IMR-90 (cell line): ENCODE data around the gene CTNND2. TPM values are rescaled to one million over a fixed set of nuclear protein-coding genes. Genes with fewer than 3 reads are reported as not detected.

Experiments used
- ATAC-seq: fragments of 200-7000 bp; cut with Tn5 transposase; 2 replicates; pipeline ENCODE4 v1.9.1; 2020; ENCODE audit warnings: low read depth, mild to moderate bottlenecking, moderate library complexity
- BruUV-seq: library from RNA; stranded (reverse); fragments of 400-500 nt; replicated peaks from 2 replicates; lab custom pipeline; 2021; lab: Mats Ljungman, UMichigan
- CTCF ChIA-PET: fragments of 300-600 bp; formaldehyde crosslinking; extraction: SDS; loops from one replicate; lab custom pipeline; 2021; ENCODE audit warnings: antibody characterized with exemption; lab: Yijun Ruan, JAX
- POLR2A ChIA-PET: fragments of 300-600 bp; sonication (Branson Sonifier 250); formaldehyde crosslinking; loops from one replicate; lab custom pipeline; 2022; ENCODE audit warnings: antibody characterized with exemption; ENCODE audit not compliant: unreplicated experiment; lab: Charles Lee
- DNase-seq: peaks from one replicate; pipeline ENCODE4 v3.0.0; 2013
- H2AFZ ChIP-seq: replicated peaks from 2 replicates; pipeline ENCODE3; 2013; ENCODE audit warnings: low read length, mild to moderate bottlenecking; ENCODE audit not compliant: poor library complexity
- H2AK5ac ChIP-seq: 2 replicates; pipeline ENCODE4 v1.6.1; 2013; ENCODE audit warnings: low read depth, low read length, inconsistent platforms
- H2AK9ac ChIP-seq: replicated peaks from 2 replicates; pipeline ENCODE3; 2013; ENCODE audit warnings: mild to moderate bottlenecking, low read depth, low read length, moderate library complexity; ENCODE audit not compliant: poor library complexity
- H2BK120ac ChIP-seq: 2 replicates; pipeline ENCODE4 v1.6.1; 2013; ENCODE audit warnings: low read depth, low read length, inconsistent platforms
- H2BK15ac ChIP-seq: 3 replicates; pipeline ENCODE4 v1.6.1; 2013; ENCODE audit warnings: low read depth, low read length, inconsistent platforms
- H2BK20ac ChIP-seq: 2 replicates; pipeline ENCODE4 v1.6.1; 2013; ENCODE audit warnings: low read depth, mild to moderate bottlenecking, inconsistent platforms, low read length, moderate library complexity
- H2BK5ac ChIP-seq: 2 replicates; pipeline ENCODE4 v1.6.1; 2013; ENCODE audit warnings: mild to moderate bottlenecking, low read depth, low read length, inconsistent platforms; ENCODE audit not compliant: poor library complexity, severe bottlenecking
- H3K14ac ChIP-seq: replicated peaks from 2 replicates; pipeline ENCODE4 v1.6.1; 2013; ENCODE audit warnings: low read depth, low read length, inconsistent platforms
- H3K18ac ChIP-seq: 2 replicates; pipeline ENCODE4 v1.6.1; 2013; ENCODE audit warnings: low read depth, low read length, control low read depth
- H3K23ac ChIP-seq: 2 replicates; pipeline ENCODE4 v1.6.1; 2013; ENCODE audit warnings: low read depth, low read length, inconsistent platforms
- H3K27ac ChIP-seq: 2 replicates; pipeline ENCODE4 v1.5.1; 2013; ENCODE audit warnings: mild to moderate bottlenecking, control low read depth, low read length; ENCODE audit not compliant: insufficient read depth
- H3K27me3 ChIP-seq: 2 replicates; pipeline ENCODE4 v1.6.1; 2013; ENCODE audit warnings: low read length; ENCODE audit not compliant: control insufficient read depth, insufficient read depth
- H3K36me3 ChIP-seq: 2 replicates; pipeline ENCODE4 v1.6.1; 2013; ENCODE audit warnings: low read length, mixed read lengths; ENCODE audit not compliant: control insufficient read depth, insufficient read depth
- H3K4ac ChIP-seq: 2 replicates; pipeline ENCODE4 v1.6.1; 2013; ENCODE audit warnings: low read depth, low read length, inconsistent platforms
- H3K4me1 ChIP-seq: 2 replicates; pipeline ENCODE4 v1.6.1; 2013; ENCODE audit warnings: low read length, mixed read lengths; ENCODE audit not compliant: control insufficient read depth, insufficient read depth
- H3K4me2 ChIP-seq: 2 replicates; pipeline ENCODE4 v1.6.1; 2013; ENCODE audit warnings: low read depth, mild to moderate bottlenecking, control low read depth, low read length, moderate library complexity
- H3K4me3 ChIP-seq: 2 replicates; pipeline ENCODE4 v1.5.1; 2013; ENCODE audit warnings: low read depth, mild to moderate bottlenecking, control low read depth, low read length, moderate library complexity; ENCODE audit not compliant: insufficient read depth
- H3K56ac ChIP-seq: 2 replicates; pipeline ENCODE4 v1.6.1; 2013; ENCODE audit warnings: low read length, inconsistent platforms; ENCODE audit not compliant: insufficient read depth; ENCODE audit errors: extremely low read depth
- H3K79me1 ChIP-seq, 2 experiments: 2 replicates each; pipeline ENCODE4 v1.6.1; 2013; ENCODE audit warnings: low read length in 2 of 2, inconsistent platforms in 1 of 2, low read depth in 1 of 2
- H3K9ac ChIP-seq: 2 replicates; pipeline ENCODE4 v1.6.1; 2013; ENCODE audit warnings: low read depth, low read length, control low read depth
- H3K9me1 ChIP-seq: 2 replicates; pipeline ENCODE4 v1.6.1; 2013; ENCODE audit warnings: low read length, inconsistent platforms; ENCODE audit not compliant: insufficient read depth
- H3K9me3 ChIP-seq: 2 replicates; pipeline ENCODE4 v1.6.1; 2013; ENCODE audit warnings: low read length; ENCODE audit not compliant: control insufficient read depth, insufficient read depth
- H4K20me1 ChIP-seq: 2 replicates; pipeline ENCODE4 v1.6.1; 2013; ENCODE audit warnings: low read length, inconsistent platforms; ENCODE audit not compliant: insufficient read depth
- H4K5ac ChIP-seq: 2 replicates; pipeline ENCODE4 v1.6.1; 2013; ENCODE audit warnings: mild to moderate bottlenecking, low read depth, low read length, control low read depth
- H4K8ac ChIP-seq, 2 experiments: 2 replicates each; pipeline ENCODE4 v1.6.1; 2013; ENCODE audit warnings: low read depth in 2 of 2, low read length in 2 of 2, control low read depth in 1 of 2, inconsistent platforms in 1 of 2
- H4K91ac ChIP-seq: 2 replicates; pipeline ENCODE4 v1.6.1; 2013; ENCODE audit warnings: low read depth, low read length, inconsistent platforms; ENCODE audit not compliant: insufficient read depth
- BHLHE40 ChIP-seq: fragments of 150-350 bp; IDR thresholded peaks from 2 replicates; pipeline ENCODE4 v1.6.1; 2016; ENCODE audit warnings: mild to moderate bottlenecking, low read depth, low read length
- CEBPB ChIP-seq: IDR thresholded peaks from 2 replicates; pipeline ENCODE4 v1.6.1; 2012; ENCODE audit warnings: low read depth, low read length, improper control_type of control experiment
- CHD1 ChIP-seq: IDR thresholded peaks from 2 replicates; pipeline ENCODE4 v1.6.1; 2012; ENCODE audit warnings: low read depth, low read length, improper control_type of control experiment
- CTCF ChIP-seq: conservative IDR thresholded peaks from 2 replicates; pipeline ENCODE4 v1.5.1; 2012; ENCODE audit warnings: mild to moderate bottlenecking, low read depth, low read length, improper control_type of control experiment
- FOS ChIP-seq: fragments of 150-350 bp; IDR thresholded peaks from 2 replicates; pipeline ENCODE4 v1.6.1; 2016; ENCODE audit warnings: low read depth, low read length
- MAFK ChIP-seq: IDR thresholded peaks from 2 replicates; pipeline ENCODE4 v1.6.1; 2012; ENCODE audit warnings: low read depth, low read length, improper control_type of control experiment
- MAZ ChIP-seq: IDR thresholded peaks from 2 replicates; pipeline ENCODE4 v1.6.1; 2012; ENCODE audit warnings: low read depth, mild to moderate bottlenecking, low read length, improper control_type of control experiment, moderate library complexity, borderline replicate concordance
- MXI1 ChIP-seq: IDR thresholded peaks from 2 replicates; pipeline ENCODE4 v1.6.1; 2012; ENCODE audit warnings: low read depth, mild to moderate bottlenecking, low read length, moderate library complexity, borderline replicate concordance
- NFE2L2 ChIP-seq: fragments of 150-350 bp; IDR thresholded peaks from 2 replicates; pipeline ENCODE4 v1.6.1; 2016; ENCODE audit warnings: low read depth, mild to moderate bottlenecking, low read length
- POLR2A ChIP-seq: IDR thresholded peaks from 2 replicates; pipeline ENCODE4 v1.6.1; 2012; ENCODE audit warnings: mild to moderate bottlenecking, low read depth, low read length
- RAD21 ChIP-seq: IDR thresholded peaks from 2 replicates; pipeline ENCODE4 v1.6.1; 2012; ENCODE audit warnings: low read length, improper control_type of control experiment
- RCOR1 ChIP-seq: IDR thresholded peaks from 2 replicates; pipeline ENCODE4 v1.6.1; 2012; ENCODE audit warnings: mild to moderate bottlenecking, low read length, improper control_type of control experiment; ENCODE audit not compliant: insufficient replicate concordance
- RFX5 ChIP-seq: IDR thresholded peaks from 2 replicates; pipeline ENCODE4 v1.8.0; 2012; ENCODE audit warnings: low read depth, mild to moderate bottlenecking, low read length, moderate library complexity
- SMC3 ChIP-seq: fragments of 150-350 bp; IDR thresholded peaks from 2 replicates; pipeline ENCODE4 v1.6.1; 2016; ENCODE audit warnings: low read depth, mild to moderate bottlenecking, antibody characterized with exemption, low read length, moderate library complexity
- USF2 ChIP-seq: fragments of 150-350 bp; IDR thresholded peaks from 2 replicates; pipeline ENCODE4 v1.6.1; 2017; ENCODE audit warnings: mild to moderate bottlenecking, antibody characterized with exemption, low read length, low read depth
- WGBS, 2 experiments: methylation state at CpG; one replicate each; pipeline versions ENCODE4 v1.1.5 to v1.1.7; 2013; ENCODE audit warnings: missing lambda C conversion rate in 2 of 2; ENCODE audit not compliant: insufficient read length in 1 of 2; ENCODE audit errors: extremely low coverage in 2 of 2; 5-methylcytosine and 5-hydroxymethylcytosine counted together
- dilution Hi-C: fragments of 300-500 bp; cut with HindIII; formaldehyde crosslinking; loops from one replicate; pipeline ENCODE4 v1.14.3; 2018; ENCODE audit warnings: low sequenced_read_pairs; ENCODE audit not compliant: unreplicated experiment
- in situ Hi-C: fragments of 300-500 bp; cut with MboI; formaldehyde crosslinking; loops from 3 replicates; pipeline ENCODE4 v1.14.3; 2019; ENCODE audit warnings: low sequenced_read_pairs, inconsistent platforms, mixed read lengths
- intact Hi-C: fragments of 100-400 bp; cut with micrococcal nuclease; formaldehyde crosslinking; loops from 2 replicates; pipeline ENCODE4 v1.10.0; 2022
- polyA plus RNA-seq, 3 experiments: library from polyadenylated mRNA; depleted of rRNA; stranded (reverse); fragments of >200 nt; gene quantifications; 2 replicates each; pipeline ENCODE4 v1.2.3, GENCODE V29; 2012; ENCODE audit warnings: low replicate concordance in 1 of 3
- total RNA-seq: library from RNA; depleted of rRNA; stranded (reverse); fragments of >200 nt; gene quantifications from 2 replicates; pipeline ENCODE4 v1.2.3, GENCODE V29; 2012
- TF ChIP-seq, protein P1 (sequence below): fragments of 150-350 bp; IDR thresholded peaks from 2 replicates; pipeline ENCODE4 v1.6.1; 2016; ENCODE audit warnings: low read depth, mild to moderate bottlenecking, low read length, moderate library complexity, borderline replicate concordance

The CTNND2 gene
- total and polyA plus RNA-seq, 2 of the 4 experiments (the other 2 are of a cell fraction): not detected

GRCh38 chr5:11815916-11816315 is 88.3 kb downstream of the CTNND2 start:
- Histone ChIP-seq H3K36me3 (no peaks in the 10 kb centered on the region), H3K27me3 (no peaks in the 10 kb centered on the region), H3K4me3 (no peak overlapping the region), H4K20me1 (no peaks in the 10 kb centered on the region), H3K23ac (no peak overlapping the region), H2BK20ac (no peak overlapping the region), H3K79me1 (no peaks in the 10 kb centered on the region), H2AFZ (no peak overlapping the region), H3K56ac (no peak overlapping the region), H2AK5ac (no peak overlapping the region), H3K9me1 (no peaks in the 10 kb centered on the region), H3K4me1 (no peaks in the 10 kb centered on the region), H4K5ac (no peak overlapping the region), H4K8ac (no peak overlapping the region), H2BK120ac (no peak overlapping the region), H3K27ac (no peak overlapping the region), H2BK5ac (no peak overlapping the region), H3K4ac (no peak overlapping the region), H3K14ac (no peak overlapping the region), H2AK9ac (no peak overlapping the region), H3K4me2 (no peak overlapping the region), H4K91ac (no peak overlapping the region), H3K18ac (no peak overlapping the region), H3K9me3 (peaks cover 11% of the 10 kb centered on the region), H2BK15ac (no peak overlapping the region), H3K9ac (no peak overlapping the region)
- 60% methylated on average over 1 of the region's 7 CpGs; no CpG with 5 or more reads in 1 of the 2 experiments for WGBS, 2 experiments
- TF ChIP-seq SMC3 (no peak), MAZ (no peak), RAD21 (no peak), POLR2A (no peak), MAFK (no peak), USF2 (no peak), RCOR1 (no peak), CEBPB (no peak), FOS (no peak), CTCF (no peak), BHLHE40 (no peak), MXI1 (no peak), CHD1 (no peak), NFE2L2 (no peak), RFX5 (no peak)
- TF ChIP-seq, protein P1, sequence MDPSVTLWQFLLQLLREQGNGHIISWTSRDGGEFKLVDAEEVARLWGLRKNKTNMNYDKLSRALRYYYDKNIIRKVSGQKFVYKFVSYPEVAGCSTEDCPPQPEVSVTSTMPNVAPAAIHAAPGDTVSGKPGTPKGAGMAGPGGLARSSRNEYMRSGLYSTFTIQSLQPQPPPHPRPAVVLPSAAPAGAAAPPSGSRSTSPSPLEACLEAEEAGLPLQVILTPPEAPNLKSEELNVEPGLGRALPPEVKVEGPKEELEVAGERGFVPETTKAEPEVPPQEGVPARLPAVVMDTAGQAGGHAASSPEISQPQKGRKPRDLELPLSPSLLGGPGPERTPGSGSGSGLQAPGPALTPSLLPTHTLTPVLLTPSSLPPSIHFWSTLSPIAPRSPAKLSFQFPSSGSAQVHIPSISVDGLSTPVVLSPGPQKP: no peak
- DNase-seq (no peak), ATAC-seq (no peak)
- ChIA-PET POLR2A (no interaction called here), CTCF (no interaction called here)
- in situ Hi-C loops (no loop called here), intact Hi-C loops (no loop called here), dilution Hi-C loops (no loop called here)
- no TSS peak for BruUV-seq
